ENCODE results near the gene IFT81.

DNA sequence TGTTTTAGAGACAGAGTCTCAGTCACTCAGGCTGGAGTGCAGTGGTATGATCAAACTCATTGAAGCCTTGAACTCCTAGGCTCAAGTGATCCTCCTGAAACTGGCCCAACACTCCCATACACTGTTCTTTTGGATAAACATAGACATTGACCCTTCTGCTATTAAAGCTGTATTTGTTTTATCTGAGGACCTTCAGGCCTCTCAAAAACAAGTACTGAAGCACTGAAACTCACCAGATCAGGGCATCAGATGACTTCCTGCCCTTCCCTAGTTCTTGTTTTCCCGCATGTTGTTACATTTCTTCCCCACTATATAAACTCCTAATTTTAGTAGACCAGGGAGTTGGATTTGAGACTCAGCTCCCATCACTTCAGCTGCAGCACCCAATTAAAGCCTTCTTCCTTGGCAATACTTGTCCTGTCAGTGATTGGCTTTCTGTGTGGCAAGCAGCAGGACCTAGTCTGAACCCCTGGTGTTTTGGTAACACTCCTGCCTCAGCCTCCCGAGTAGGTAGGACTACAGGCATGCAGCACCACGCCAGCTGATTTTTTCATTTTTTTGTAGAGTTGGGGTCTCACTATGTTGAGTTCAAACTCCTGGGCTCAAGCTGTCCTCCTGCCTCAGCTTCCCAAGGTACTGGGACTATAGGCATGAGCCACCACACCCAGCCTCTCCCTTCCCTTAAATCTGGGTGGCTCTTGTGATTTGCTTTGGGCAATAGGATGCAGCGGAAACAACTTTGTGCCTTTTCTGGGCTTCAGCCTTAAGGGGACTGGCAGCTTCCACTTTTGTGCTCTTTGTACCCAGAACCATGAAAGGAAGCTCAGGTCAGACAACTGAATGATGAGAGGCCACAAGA is 12.5 kb upstream of the IFT81 start:
- TF ChIP-seq, protein P1, sequence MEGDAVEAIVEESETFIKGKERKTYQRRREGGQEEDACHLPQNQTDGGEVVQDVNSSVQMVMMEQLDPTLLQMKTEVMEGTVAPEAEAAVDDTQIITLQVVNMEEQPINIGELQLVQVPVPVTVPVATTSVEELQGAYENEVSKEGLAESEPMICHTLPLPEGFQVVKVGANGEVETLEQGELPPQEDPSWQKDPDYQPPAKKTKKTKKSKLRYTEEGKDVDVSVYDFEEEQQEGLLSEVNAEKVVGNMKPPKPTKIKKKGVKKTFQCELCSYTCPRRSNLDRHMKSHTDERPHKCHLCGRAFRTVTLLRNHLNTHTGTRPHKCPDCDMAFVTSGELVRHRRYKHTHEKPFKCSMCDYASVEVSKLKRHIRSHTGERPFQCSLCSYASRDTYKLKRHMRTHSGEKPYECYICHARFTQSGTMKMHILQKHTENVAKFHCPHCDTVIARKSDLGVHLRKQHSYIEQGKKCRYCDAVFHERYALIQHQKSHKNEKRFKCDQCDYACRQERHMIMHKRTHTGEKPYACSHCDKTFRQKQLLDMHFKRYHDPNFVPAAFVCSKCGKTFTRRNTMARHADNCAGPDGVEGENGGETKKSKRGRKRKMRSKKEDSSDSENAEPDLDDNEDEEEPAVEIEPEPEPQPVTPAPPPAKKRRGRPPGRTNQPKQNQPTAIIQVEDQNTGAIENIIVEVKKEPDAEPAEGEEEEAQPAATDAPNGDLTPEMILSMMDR (IDR thresholded peaks at IDR 0.05; ENCODE audit: low read depth, low read length) = no peak
- no peak for TF ChIP-seq EZH2phosphoT487 (IDR thresholded peaks at IDR 0.05; ENCODE audit: low read depth)
